Endothelial cell of umbilical vein (primary cell): ENCODE measurements around the gene ITGAX. TPM values are rescaled to one million over a fixed set of nuclear protein-coding genes. Genes with fewer than 3 reads are reported as not detected.

Experiments
- BruUV-seq: library from RNA; stranded (reverse); fragments of 400-500 nt; replicated peaks from 2 replicates; lab custom pipeline; 2021; lab: Mats Ljungman, UMichigan
- CTCF ChIA-PET: fragments of 300-600, 350-600 bp; sonication (Branson Sonifier 250); formaldehyde crosslinking; loops from one replicate; lab custom pipeline; 2021; ENCODE audit warnings: antibody characterized with exemption, inconsistent platforms; lab: Charles Lee
- POLR2A ChIA-PET: fragments of 300-600, 350-600 bp; sonication (Branson Sonifier 250); formaldehyde crosslinking; loops from one replicate; lab custom pipeline; 2021; ENCODE audit warnings: antibody characterized with exemption, inconsistent platforms; lab: Charles Lee
- DNase-seq: peaks from one replicate; pipeline ENCODE4 v3.0.0-alpha.2; 2011; ENCODE audit warnings: low read depth, low spot score
- FAIRE-seq: peaks from 2 replicates; lab custom pipeline; 2011; peaks lifted over from hg19 to GRCh38; lab: Jason Lieb, UNC
- H2AFZ ChIP-seq: 2 replicates; pipeline ENCODE4 v1.6.0; 2012; ENCODE audit warnings: low read depth, low read length, control low read depth, inconsistent platforms
- H3K27ac ChIP-seq: 2 replicates; pipeline ENCODE4 v1.5.1; 2011; ENCODE audit warnings: low read depth, mild to moderate bottlenecking, control low read depth, low read length, moderate library complexity; ENCODE audit not compliant: insufficient read depth
- H3K27me3 ChIP-seq, 2 experiments: 2 replicates each; pipeline versions ENCODE4 v1.6.0 to v1.6.1; 2011; ENCODE audit warnings: low read length in 2 of 2, mixed read lengths in 1 of 2; ENCODE audit not compliant: control insufficient read depth in 2 of 2, insufficient read depth in 2 of 2
- H3K36me3 ChIP-seq, 2 experiments: 2 replicates in 1 of 2; 3 replicates in 1 of 2; pipeline ENCODE4 v1.5.1; 2011; ENCODE audit warnings: low read length in 2 of 2, mild to moderate bottlenecking in 1 of 2, moderate library complexity in 1 of 2; ENCODE audit not compliant: control insufficient read depth in 2 of 2, insufficient read depth in 2 of 2; ENCODE audit errors: extremely low read depth in 1 of 2
- H3K4me1 ChIP-seq: 3 replicates; pipeline ENCODE4 v1.5.1; 2011; ENCODE audit warnings: mild to moderate bottlenecking, low read length; ENCODE audit not compliant: control insufficient read depth, insufficient read depth; ENCODE audit errors: extremely low read depth
- H3K4me2 ChIP-seq: 2 replicates; pipeline ENCODE4 v1.6.1; 2011; ENCODE audit warnings: low read length, control low read depth, mixed read lengths; ENCODE audit not compliant: insufficient read depth
- H3K4me3 ChIP-seq, 3 experiments: fragments of 200-600 bp in 1 of 3; sonication (generic), shearing (Covaris generic) in 1 of 3; replicated peaks in 1 of 3; 2 replicates each; pipeline ENCODE4 v1.5.1; 2011 to 2016; ENCODE audit warnings: control low read depth in 3 of 3, low read length in 3 of 3, mild to moderate bottlenecking in 2 of 3, inconsistent platforms in 1 of 3, low read depth in 1 of 3, moderate library complexity in 1 of 3; ENCODE audit not compliant: insufficient read depth in 1 of 3
- H3K79me2 ChIP-seq: 2 replicates; pipeline ENCODE4 v1.6.0; 2012; ENCODE audit warnings: low read length, inconsistent platforms; ENCODE audit not compliant: control insufficient read depth, insufficient read depth
- H3K9ac ChIP-seq: replicated peaks from 2 replicates; pipeline ENCODE3; 2011; ENCODE audit warnings: low read length, control low read depth; ENCODE audit not compliant: insufficient read depth; ENCODE audit errors: extremely low read depth
- H3K9me1 ChIP-seq: replicated peaks from 3 replicates; pipeline ENCODE4 v1.6.0; 2011; ENCODE audit warnings: mild to moderate bottlenecking, low read length; ENCODE audit not compliant: control insufficient read depth, insufficient read depth; ENCODE audit errors: extremely low read depth
- H3K9me3 ChIP-seq: replicated peaks from 2 replicates; pipeline ENCODE4 v1.5.1; 2012; ENCODE audit warnings: low read length, inconsistent platforms; ENCODE audit not compliant: control insufficient read depth, insufficient read depth
- H4K20me1 ChIP-seq: replicated peaks from 2 replicates; pipeline ENCODE3; 2011; ENCODE audit warnings: mild to moderate bottlenecking, low read length; ENCODE audit not compliant: control insufficient read depth, insufficient read depth; ENCODE audit errors: extremely low read depth
- EZH2 ChIP-seq: IDR thresholded peaks from 2 replicates; pipeline ENCODE4 v1.6.1; 2012; ENCODE audit warnings: borderline replicate concordance, low read depth, mild to moderate bottlenecking, moderate library complexity, low read length, inconsistent platforms; ENCODE audit not compliant: severe bottlenecking
- FOS ChIP-seq: IDR thresholded peaks from 2 replicates; pipeline ENCODE4 v1.6.1; 2011; ENCODE audit warnings: mild to moderate bottlenecking, low read length, moderate library complexity, borderline replicate concordance; ENCODE audit not compliant: insufficient read depth
- GATA2 ChIP-seq: IDR thresholded peaks from 2 replicates; pipeline ENCODE4 v1.7.0; 2011; ENCODE audit warnings: low read depth, mild to moderate bottlenecking, moderate library complexity, mixed read lengths, low read length; ENCODE audit not compliant: insufficient read length, insufficient read depth
- JUN ChIP-seq: IDR thresholded peaks from 2 replicates; pipeline ENCODE4 v1.6.1; 2011; ENCODE audit warnings: borderline replicate concordance, low read depth; ENCODE audit not compliant: insufficient read length, insufficient read depth
- MYC ChIP-seq: IDR thresholded peaks from one replicate; pipeline ENCODE4 v1.6.1; 2011; ENCODE audit warnings: mild to moderate bottlenecking, low read depth, low read length
- POLR2A ChIP-seq: IDR thresholded peaks from 2 replicates; pipeline ENCODE4 v1.6.1; 2012; ENCODE audit warnings: low read depth, mild to moderate bottlenecking, control low read depth, low read length
- POLR2AphosphoS5 ChIP-seq: IDR thresholded peaks from 2 replicates; pipeline ENCODE4 v1.6.1; 2012; ENCODE audit warnings: low read depth, mild to moderate bottlenecking, control low read depth, low read length, moderate library complexity; ENCODE audit not compliant: insufficient read depth
- dilution Hi-C: fragments of 300-500 bp; cut with MboI; formaldehyde crosslinking; loops from one replicate; pipeline ENCODE4 v1.15.0; 2019; ENCODE audit warnings: low sequenced_read_pairs; ENCODE audit not compliant: extremely low pct_ligation_motif_present
- intact Hi-C: fragments of 100-400 bp; cut with micrococcal nuclease; formaldehyde crosslinking; loops from one replicate; pipeline ENCODE4 v1.10.0; 2022
- polyA plus RNA-seq, 4 experiments: library from polyadenylated mRNA; depleted of rRNA in 3 of 4; stranded (reverse) in 3 of 4; unstranded in 1 of 4; fragments of >200 nt; gene quantifications; 2 replicates each; pipeline versions ENCODE4 v1.2.1 to v1.2.3, GENCODE V29; 2011 to 2012; ENCODE audit warnings: missing spikeins in 1 of 4
- total RNA-seq: library from RNA; stranded (reverse); gene quantifications from 2 replicates; pipeline ENCODE4 v1.2.3, GENCODE V29; 2021
- TF ChIP-seq, protein P1 (sequence below): IDR thresholded peaks from 2 replicates; pipeline ENCODE4 v1.6.1; 2011; ENCODE audit not compliant: insufficient read depth, insufficient read length
- TF ChIP-seq, protein P2 (sequence below), 2 donors: IDR thresholded peaks; 1 replicate in 1 of 2; 2 replicates in 1 of 2; pipeline ENCODE4 v1.5.1; 2011; ENCODE audit warnings: low read length in 2 of 2, mild to moderate bottlenecking in 2 of 2, moderate library complexity in 2 of 2, control low read depth in 1 of 2, inconsistent platforms in 1 of 2, low read depth in 1 of 2; ENCODE audit not compliant: insufficient read depth in 1 of 2; ENCODE audit errors: extremely low read depth in 1 of 2

The ITGAX gene
- total and polyA plus RNA-seq, 2 donors (not counting 3 experiments of a cell fraction or from before 2014, with no cell fraction given), result 0.18 to 1.4 TPM

DNA sequence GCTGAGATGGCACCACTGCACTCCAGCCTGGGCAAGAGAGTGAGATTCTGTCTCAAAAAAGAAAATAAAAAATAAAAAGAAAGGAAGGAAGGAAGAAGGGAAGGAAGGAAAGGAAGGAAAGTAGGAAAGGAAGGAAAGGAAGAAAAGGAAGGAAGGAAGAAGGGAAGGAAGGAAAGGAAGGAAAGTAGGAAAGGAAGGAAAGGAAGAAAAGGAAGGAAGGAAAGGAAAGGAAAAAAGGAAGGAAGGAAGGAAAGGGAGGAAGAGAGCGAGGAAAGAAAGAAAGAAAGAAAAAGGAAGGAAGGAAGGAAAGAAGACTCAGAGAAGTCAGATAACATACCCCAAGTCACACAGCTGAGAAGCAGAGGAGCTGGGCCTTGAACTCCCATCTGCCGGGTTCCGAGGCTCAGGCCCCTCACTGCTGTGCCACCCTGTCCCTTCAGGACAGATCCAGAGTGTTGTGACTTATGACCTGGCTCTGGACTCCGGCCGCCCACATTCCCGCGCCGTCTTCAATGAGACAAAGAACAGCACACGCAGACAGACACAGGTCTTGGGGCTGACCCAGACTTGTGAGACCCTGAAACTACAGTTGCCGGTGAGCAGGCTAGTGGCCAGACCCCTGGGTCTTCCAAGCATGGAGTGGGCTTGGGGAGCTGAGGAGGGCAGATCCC lies 30.9 kb upstream of the ITGAX start:
- no peaks in the 10 kb centered on the region for H4K20me1 ChIP-seq
- H3K9me1 ChIP-seq, result no peaks in the 10 kb centered on the region
- no peak overlapping the region for H3K27ac ChIP-seq
- no peaks in the 10 kb centered on the region for H3K4me1 ChIP-seq
- H3K4me2 ChIP-seq, result no peak overlapping the region
- POLR2A ChIA-PET, result no interaction called here
- no peak for TF ChIP-seq POLR2A
- TF ChIP-seq FOS, result no peak
- no peak for TF ChIP-seq EZH2
- no peak for TF ChIP-seq GATA2
- TF ChIP-seq, protein P1, sequence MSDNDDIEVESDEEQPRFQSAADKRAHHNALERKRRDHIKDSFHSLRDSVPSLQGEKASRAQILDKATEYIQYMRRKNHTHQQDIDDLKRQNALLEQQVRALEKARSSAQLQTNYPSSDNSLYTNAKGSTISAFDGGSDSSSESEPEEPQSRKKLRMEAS, result no peak
- no peak for TF ChIP-seq MYC
- TF ChIP-seq POLR2AphosphoS5, result no peak
- TF ChIP-seq, protein P2, sequence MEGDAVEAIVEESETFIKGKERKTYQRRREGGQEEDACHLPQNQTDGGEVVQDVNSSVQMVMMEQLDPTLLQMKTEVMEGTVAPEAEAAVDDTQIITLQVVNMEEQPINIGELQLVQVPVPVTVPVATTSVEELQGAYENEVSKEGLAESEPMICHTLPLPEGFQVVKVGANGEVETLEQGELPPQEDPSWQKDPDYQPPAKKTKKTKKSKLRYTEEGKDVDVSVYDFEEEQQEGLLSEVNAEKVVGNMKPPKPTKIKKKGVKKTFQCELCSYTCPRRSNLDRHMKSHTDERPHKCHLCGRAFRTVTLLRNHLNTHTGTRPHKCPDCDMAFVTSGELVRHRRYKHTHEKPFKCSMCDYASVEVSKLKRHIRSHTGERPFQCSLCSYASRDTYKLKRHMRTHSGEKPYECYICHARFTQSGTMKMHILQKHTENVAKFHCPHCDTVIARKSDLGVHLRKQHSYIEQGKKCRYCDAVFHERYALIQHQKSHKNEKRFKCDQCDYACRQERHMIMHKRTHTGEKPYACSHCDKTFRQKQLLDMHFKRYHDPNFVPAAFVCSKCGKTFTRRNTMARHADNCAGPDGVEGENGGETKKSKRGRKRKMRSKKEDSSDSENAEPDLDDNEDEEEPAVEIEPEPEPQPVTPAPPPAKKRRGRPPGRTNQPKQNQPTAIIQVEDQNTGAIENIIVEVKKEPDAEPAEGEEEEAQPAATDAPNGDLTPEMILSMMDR (IDR thresholded peaks at IDR 0.05; ENCODE audit: extremely low read depth in 1 of 2, insufficient read depth in 1 of 2, low read depth in 1 of 2, low read length in 2 of 2), result no peak
- TF ChIP-seq JUN, result no peak
- no TSS peak for BruUV-seq
- no peaks in the 10 kb centered on the region for H3K27me3 ChIP-seq
- no peak overlapping the region for H3K9ac ChIP-seq
- H3K36me3 ChIP-seq, result no peaks in the 10 kb centered on the region
- dilution Hi-C loops, result no loop called here
- FAIRE-seq, result no peak
- no peaks in the 10 kb centered on the region for H3K9me3 ChIP-seq
- no peak overlapping the region for H2AFZ ChIP-seq
- CTCF ChIA-PET, result no interaction called here
- H3K4me3 ChIP-seq, result no peak overlapping the region
- H3K79me2 ChIP-seq, result no peaks in the 10 kb centered on the region
- intact Hi-C loops, result no loop called here
- no peak for DNase-seq
